SK-N-SH (cell line): Measurements from ENCODE around the gene DVL3. TPM values are rescaled to one million over a fixed set of nuclear protein-coding genes. Genes with fewer than 3 reads are reported as not detected.

Source experiments
- CTCF ChIA-PET: fragments of 300-600, 350-600 bp; formaldehyde crosslinking; extraction: SDS; loops from one replicate; lab custom pipeline; 2021; lab: Yijun Ruan, JAX
- POLR2A ChIA-PET: fragments of 350-600 bp; sonication (Branson Sonifier 250); formaldehyde crosslinking; extraction: SDS; loops from one replicate; lab custom pipeline; 2020; ENCODE audit warnings: antibody characterized with exemption, inconsistent platforms; lab: Yijun Ruan, JAX
- DNase-seq: peaks from one replicate; pipeline ENCODE4 v3.0.0; 2012
- H2AFZ ChIP-seq: fragments of 200-600 bp; sonication (generic); 2 replicates; pipeline ENCODE4 v1.8.1; 2016; ENCODE audit warnings: antibody characterized with exemption, mild to moderate bottlenecking, low read depth
- H3F3A ChIP-seq: fragments of 200-600 bp; sonication (generic); replicated peaks from 2 replicates; pipeline ENCODE3; 2016; ENCODE audit warnings: antibody characterized with exemption, mild to moderate bottlenecking; ENCODE audit not compliant: insufficient read depth
- H3K27ac ChIP-seq, 2 experiments: fragments of 200-500 bp in 1 of 2; fragments of 200-600 bp in 1 of 2; sonication (Bioruptor generic) in 1 of 2; sonication (generic), shearing (Covaris generic) in 1 of 2; 2 replicates each; pipeline versions ENCODE4 v1.5.1 to v1.6.1; 2014 to 2016; ENCODE audit warnings: low read depth in 2 of 2, inconsistent platforms in 1 of 2, low read length in 1 of 2, mild to moderate bottlenecking in 1 of 2, mixed read lengths in 1 of 2
- H3K27me3 ChIP-seq: fragments of 200-600 bp; sonication (generic), shearing (Covaris generic); 2 replicates; pipeline ENCODE4 v1.6.1; 2016; ENCODE audit warnings: mixed run types; ENCODE audit not compliant: insufficient read depth
- H3K36me3 ChIP-seq, 2 experiments: fragments of 200-500 bp in 1 of 2; fragments of 200-600 bp in 1 of 2; sonication (Bioruptor generic) in 1 of 2; sonication (generic) in 1 of 2; replicated peaks in 1 of 2; 2 replicates each; pipeline versions ENCODE3 to v1.5.1; 2014 to 2016; ENCODE audit warnings: low read length in 1 of 2, mild to moderate bottlenecking in 1 of 2; ENCODE audit not compliant: insufficient read depth in 2 of 2, control insufficient read depth in 1 of 2
- H3K4me1 ChIP-seq, 2 experiments: fragments of 200-500 bp in 1 of 2; fragments of 200-600 bp in 1 of 2; sonication (Bioruptor generic) in 1 of 2; sonication (generic), shearing (Covaris generic) in 1 of 2; 2 replicates each; pipeline versions ENCODE4 v1.5.1 to v1.6.1; 2014 to 2016; ENCODE audit warnings: low read depth in 1 of 2, low read length in 1 of 2, mixed run types in 1 of 2; ENCODE audit not compliant: insufficient read depth in 2 of 2, control insufficient read depth in 1 of 2
- H3K4me2 ChIP-seq: fragments of 200-600 bp; sonication (generic), shearing (Covaris generic); 2 replicates; pipeline ENCODE4 v1.6.1; 2017; ENCODE audit warnings: mixed run types
- H3K4me3 ChIP-seq, 2 experiments: fragments of 200-500 bp in 1 of 2; fragments of 200-600 bp in 1 of 2; sonication (Bioruptor generic) in 1 of 2; sonication (generic), shearing (Covaris generic) in 1 of 2; 2 replicates each; pipeline versions ENCODE4 v1.5.1 to v1.8.1; 2014 to 2016; ENCODE audit warnings: low read depth in 2 of 2, inconsistent platforms in 1 of 2, low read length in 1 of 2, mild to moderate bottlenecking in 1 of 2, mixed read lengths in 1 of 2, moderate library complexity in 1 of 2
- H3K79me2 ChIP-seq: fragments of 200-600 bp; sonication (generic); 2 replicates; pipeline ENCODE4 v1.8.1; 2017; ENCODE audit warnings: mild to moderate bottlenecking; ENCODE audit not compliant: insufficient read depth
- H3K9ac ChIP-seq: fragments of 200-600 bp; sonication (generic); 2 replicates; pipeline ENCODE4 v1.6.1; 2017; ENCODE audit warnings: mixed run types
- H3K9me2 ChIP-seq: fragments of 200-600 bp; sonication (generic); 2 replicates; pipeline ENCODE4 v1.6.1; 2017; ENCODE audit warnings: mixed run types
- H3K9me3 ChIP-seq: fragments of 200-600 bp; sonication (generic); 2 replicates; pipeline ENCODE4 v1.6.1; 2017; ENCODE audit warnings: mixed run types, mild to moderate bottlenecking, moderate library complexity
- H4K20me1 ChIP-seq: fragments of 200-600 bp; sonication (generic); 2 replicates; pipeline ENCODE4 v1.6.1; 2017; ENCODE audit warnings: mild to moderate bottlenecking, mixed run types; ENCODE audit not compliant: insufficient read depth
- CHD2 ChIP-seq: fragments of 150-350 bp; IDR thresholded peaks from 2 replicates; pipeline ENCODE4 v1.6.1; 2018; ENCODE audit warnings: low read length; ENCODE audit not compliant: partially characterized antibody
- CTCF ChIP-seq: fragments of 200-600 bp; sonication (generic); IDR thresholded peaks from 2 replicates; pipeline ENCODE4 v1.6.1; 2017; ENCODE audit warnings: antibody characterized with exemption, mild to moderate bottlenecking, moderate library complexity
- ELF1 ChIP-seq: IDR thresholded peaks from 2 replicates; pipeline ENCODE4 v1.4.0; 2012
- EP300 ChIP-seq, 2 experiments: IDR thresholded peaks; 2 replicates each; pipeline versions ENCODE4 v1.4.0 to v1.6.1; 2012; ENCODE audit warnings: borderline replicate concordance in 1 of 2, low read depth in 1 of 2, low read length in 1 of 2
- FOXJ3 ChIP-seq: sonication (generic); formaldehyde crosslinking; IDR thresholded peaks from 2 replicates; pipeline ENCODE4 v1.5.1; 2020; ENCODE audit warnings: mild to moderate bottlenecking, missing genetic modification reagents
- FOXM1 ChIP-seq: IDR thresholded peaks from 2 replicates; pipeline ENCODE4 v1.4.0; 2012; ENCODE audit warnings: low read depth, mild to moderate bottlenecking
- GABPA ChIP-seq: IDR thresholded peaks from 2 replicates; pipeline ENCODE4 v1.4.0; 2012; ENCODE audit warnings: low read depth, mild to moderate bottlenecking
- GATA2 ChIP-seq: sonication (generic); formaldehyde crosslinking; IDR thresholded peaks from 2 replicates; pipeline ENCODE4 v1.5.0; 2020; ENCODE audit warnings: mild to moderate bottlenecking, missing genetic modification reagents
- JUND ChIP-seq: IDR thresholded peaks from 2 replicates; pipeline ENCODE4 v1.4.0; 2012
- MAX ChIP-seq: IDR thresholded peaks from 2 replicates; pipeline ENCODE4 v1.4.0; 2012; ENCODE audit warnings: low read depth
- MEF2A ChIP-seq: IDR thresholded peaks from 2 replicates; pipeline ENCODE4 v1.4.0; 2012; ENCODE audit warnings: low read depth, borderline replicate concordance
- MXI1 ChIP-seq: IDR thresholded peaks from 2 replicates; pipeline ENCODE4 v1.6.1; 2012; ENCODE audit warnings: mild to moderate bottlenecking, low read depth, low read length, improper control_type of control experiment
- PBX3 ChIP-seq: IDR thresholded peaks from 2 replicates; pipeline ENCODE4; 2012
- POLR2AphosphoS5 ChIP-seq: IDR thresholded peaks from 2 replicates; pipeline ENCODE4 v1.6.1; 2012; ENCODE audit warnings: low read depth, low read length
- RAD21 ChIP-seq: IDR thresholded peaks from 2 replicates; pipeline ENCODE4 v1.6.1; 2012; ENCODE audit warnings: mild to moderate bottlenecking, low read length
- RFX5 ChIP-seq: IDR thresholded peaks from 2 replicates; pipeline ENCODE4 v1.6.1; 2012; ENCODE audit warnings: mild to moderate bottlenecking, improper control_type of control experiment, low read length
- RXRA ChIP-seq: IDR thresholded peaks from 2 replicates; pipeline ENCODE4 v1.4.0; 2012; ENCODE audit warnings: low read depth, mild to moderate bottlenecking, borderline replicate concordance
- TAF1 ChIP-seq: IDR thresholded peaks from 2 replicates; pipeline ENCODE4 v1.6.1; 2012; ENCODE audit warnings: low read depth, mild to moderate bottlenecking, low read length, moderate library complexity, borderline replicate concordance
- TCF12 ChIP-seq: IDR thresholded peaks from 2 replicates; pipeline ENCODE4 v1.4.0; 2012
- TEAD4 ChIP-seq: IDR thresholded peaks from 2 replicates; pipeline ENCODE4 v1.4.0; 2012; ENCODE audit warnings: mild to moderate bottlenecking, borderline replicate concordance; ENCODE audit not compliant: insufficient read depth
- USF2 ChIP-seq: fragments of 150-350 bp; IDR thresholded peaks from 2 replicates; pipeline ENCODE4 v1.6.1; 2017; ENCODE audit warnings: antibody characterized with exemption, low read length, low read depth, borderline replicate concordance
- YY1 ChIP-seq: IDR thresholded peaks from 2 replicates; pipeline ENCODE4 v1.4.0; 2012; ENCODE audit warnings: low read depth, mild to moderate bottlenecking
- WGBS: methylation state at CpG from one replicate; pipeline ENCODE4 v1.1.6; 2017; ENCODE audit warnings: low lambda C conversion rate; 5-methylcytosine and 5-hydroxymethylcytosine counted together
- polyA plus RNA-seq, 3 experiments: library from polyadenylated mRNA; depleted of rRNA; stranded (reverse); fragments of >200 nt; gene quantifications; 2 replicates each; pipeline ENCODE4 v1.2.3, GENCODE V29; 2012
- TF ChIP-seq, protein P1 (sequence below): IDR thresholded peaks from 2 replicates; pipeline ENCODE4 v1.4.0; 2012; ENCODE audit warnings: low read depth, borderline replicate concordance
- TF ChIP-seq, protein P2 (sequence below): IDR thresholded peaks from 2 replicates; pipeline ENCODE4 v1.6.1; 2012; ENCODE audit warnings: mild to moderate bottlenecking, low read depth, low read length, moderate library complexity

DVL3 gene
- polyA plus RNA-seq, 1 of the 3 experiments (the other 2 are of a cell fraction), result 29.6 TPM

GRCh38 chr3:184176377-184177330, 21.5 kb downstream of the DVL3 start:
- Histone ChIP-seq H3K4me1 (peaks cover 29% of the 10 kb centered on the region in 2 experiments), H3K9me3 (no peaks in the 10 kb centered on the region), H3K36me3 (peaks cover 50 to 58% of the 10 kb centered on the region in 2 experiments), H3F3A (peaks cover 40% of the 10 kb centered on the region), H2AFZ (no peak overlapping the region), H3K27ac (peak overlapping the region; percentile 84 to 86), H4K20me1 (peaks cover 28% of the 10 kb centered on the region), H3K79me2 (peaks cover 54% of the 10 kb centered on the region), H3K9ac (peak overlapping the region; percentile 77), H3K4me2 (peak overlapping the region; percentile 89), H3K9me2 (no peaks in the 10 kb centered on the region), H3K27me3 (no peaks in the 10 kb centered on the region), H3K4me3 (peak overlapping the region; percentile 93 to 96)
- DNase-seq, result peak; percentile 75
- WGBS, result 15% methylated on average over 19 of the region's 19 CpGs
- ChIA-PET POLR2A (interaction anchor here (0.6 to 1.6 kb wide), 3 partner anchors 10 to 92 kb away, joined by 3 to 6 read pairs (median 4); partner anchors contain the start of genes ABCF3 and EEF1AKMT4), CTCF (interaction anchor here (0.8 to 7.0 kb wide), 9 partner anchors 9 to 281 kb away, joined by 3 to 30 read pairs (median 4); partner anchors contain the start of genes ABCF3 and EEF1AKMT4)
- peak; percentile 79 for TF ChIP-seq MAX
- no peak for TF ChIP-seq FOXM1
- TF ChIP-seq POLR2AphosphoS5, result peak; percentile 70; the same call in 1 of the 2 replicates
- no peak for TF ChIP-seq MEF2A
- TF ChIP-seq TAF1, result peak; percentile 87
- peak; percentile 84 for TF ChIP-seq YY1
- no peak for TF ChIP-seq RFX5
- no peak for TF ChIP-seq RAD21
- TF ChIP-seq, protein P1, sequence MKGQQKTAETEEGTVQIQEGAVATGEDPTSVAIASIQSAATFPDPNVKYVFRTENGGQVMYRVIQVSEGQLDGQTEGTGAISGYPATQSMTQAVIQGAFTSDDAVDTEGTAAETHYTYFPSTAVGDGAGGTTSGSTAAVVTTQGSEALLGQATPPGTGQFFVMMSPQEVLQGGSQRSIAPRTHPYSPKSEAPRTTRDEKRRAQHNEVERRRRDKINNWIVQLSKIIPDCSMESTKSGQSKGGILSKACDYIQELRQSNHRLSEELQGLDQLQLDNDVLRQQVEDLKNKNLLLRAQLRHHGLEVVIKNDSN, result no peak
- 0 out of 4 replicates have a peak, but pooled peaks of 1 of the 2 experiments have one; percentile 24 for TF ChIP-seq EP300 (IDR thresholded peaks at IDR 0.05; ENCODE audit: borderline replicate concordance in 1 of 2, low read depth in 1 of 2, low read length in 1 of 2)
- peak; percentile 30; the same call in 1 of the 2 replicates for TF ChIP-seq TCF12
- TF ChIP-seq USF2, result no peak
- no peak for TF ChIP-seq TEAD4
- TF ChIP-seq, protein P2, sequence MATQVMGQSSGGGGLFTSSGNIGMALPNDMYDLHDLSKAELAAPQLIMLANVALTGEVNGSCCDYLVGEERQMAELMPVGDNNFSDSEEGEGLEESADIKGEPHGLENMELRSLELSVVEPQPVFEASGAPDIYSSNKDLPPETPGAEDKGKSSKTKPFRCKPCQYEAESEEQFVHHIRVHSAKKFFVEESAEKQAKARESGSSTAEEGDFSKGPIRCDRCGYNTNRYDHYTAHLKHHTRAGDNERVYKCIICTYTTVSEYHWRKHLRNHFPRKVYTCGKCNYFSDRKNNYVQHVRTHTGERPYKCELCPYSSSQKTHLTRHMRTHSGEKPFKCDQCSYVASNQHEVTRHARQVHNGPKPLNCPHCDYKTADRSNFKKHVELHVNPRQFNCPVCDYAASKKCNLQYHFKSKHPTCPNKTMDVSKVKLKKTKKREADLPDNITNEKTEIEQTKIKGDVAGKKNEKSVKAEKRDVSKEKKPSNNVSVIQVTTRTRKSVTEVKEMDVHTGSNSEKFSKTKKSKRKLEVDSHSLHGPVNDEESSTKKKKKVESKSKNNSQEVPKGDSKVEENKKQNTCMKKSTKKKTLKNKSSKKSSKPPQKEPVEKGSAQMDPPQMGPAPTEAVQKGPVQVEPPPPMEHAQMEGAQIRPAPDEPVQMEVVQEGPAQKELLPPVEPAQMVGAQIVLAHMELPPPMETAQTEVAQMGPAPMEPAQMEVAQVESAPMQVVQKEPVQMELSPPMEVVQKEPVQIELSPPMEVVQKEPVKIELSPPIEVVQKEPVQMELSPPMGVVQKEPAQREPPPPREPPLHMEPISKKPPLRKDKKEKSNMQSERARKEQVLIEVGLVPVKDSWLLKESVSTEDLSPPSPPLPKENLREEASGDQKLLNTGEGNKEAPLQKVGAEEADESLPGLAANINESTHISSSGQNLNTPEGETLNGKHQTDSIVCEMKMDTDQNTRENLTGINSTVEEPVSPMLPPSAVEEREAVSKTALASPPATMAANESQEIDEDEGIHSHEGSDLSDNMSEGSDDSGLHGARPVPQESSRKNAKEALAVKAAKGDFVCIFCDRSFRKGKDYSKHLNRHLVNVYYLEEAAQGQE, result no peak
- TF ChIP-seq RXRA, result no peak
- no peak for TF ChIP-seq CHD2
- TF ChIP-seq FOXJ3, result no peak
- TF ChIP-seq ELF1, result peak; percentile 53; the same call in 1 of the 2 replicates
- TF ChIP-seq GABPA, result peak; percentile 48
- peak; percentile 66; the same call in 1 of the 2 replicates for TF ChIP-seq JUND
- no peak; the same call in none of the 2 replicates for TF ChIP-seq PBX3
- no peak for TF ChIP-seq CTCF
- no peak for TF ChIP-seq GATA2 (CRISPR knock-in tag)
- 0 out of 2 replicates have a peak, but pooled peaks have one; percentile 34 for TF ChIP-seq MXI1
